ENCODE data around the gene GGTA1.

DNA sequence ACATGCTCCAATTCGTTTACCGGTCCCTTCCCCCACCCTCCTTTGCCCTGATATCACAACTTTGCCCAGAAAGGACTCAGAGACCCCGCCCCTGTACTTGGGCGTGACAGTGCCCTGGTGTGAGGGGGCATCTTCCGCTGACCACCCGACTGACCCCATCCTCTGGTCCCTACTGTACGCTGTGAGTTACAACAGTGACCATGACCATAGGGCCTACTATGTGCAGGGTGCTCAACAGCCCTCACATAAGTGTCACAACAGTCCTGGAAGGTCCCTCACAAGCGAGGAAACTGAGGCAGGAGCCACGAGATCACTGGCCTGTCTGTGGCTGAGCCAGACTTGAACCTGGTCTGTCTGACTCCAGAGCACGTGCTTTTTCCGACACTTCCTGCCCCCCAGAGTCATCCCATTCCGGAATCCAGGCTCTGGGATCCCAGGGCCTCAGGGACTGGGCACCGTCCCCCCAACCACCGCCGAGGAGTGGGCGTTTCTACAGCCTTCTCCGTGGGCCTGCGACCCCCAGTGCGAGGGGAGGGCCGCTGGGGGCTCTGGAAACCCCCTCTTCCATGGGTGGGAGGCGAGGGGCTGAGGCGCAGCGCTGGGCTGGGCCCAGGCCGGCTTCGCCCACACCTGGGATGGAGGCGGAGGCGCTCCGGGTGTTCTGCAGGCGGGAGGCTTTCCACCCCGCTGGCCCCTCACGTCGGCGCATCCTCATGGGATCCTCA lies 45.7 kb upstream of the GGTA1 start:
- TF ChIP-seq EZH2 (IDR thresholded peaks at IDR 0.05; ENCODE audit: low read depth, unreplicated experiment) (no peak), POLR2AphosphoS5 (IDR thresholded peaks at IDR 0.05; ENCODE audit: low read depth) (no peak), STAT1 (IDR thresholded peaks at IDR 0.05; ENCODE audit: unreplicated experiment) (no peak), CREB1 (CRISPR knock-in tag; IDR thresholded peaks at IDR 0.05; ENCODE audit: low read depth) (no peak), ZNF331 (CRISPR knock-in tag; IDR thresholded peaks at IDR 0.05; ENCODE audit: low read depth) (no peak), EZH2phosphoT487 (IDR thresholded peaks at IDR 0.05; ENCODE audit: unreplicated experiment) (no peak), JUNB (IDR thresholded peaks at IDR 0.05; ENCODE audit: unreplicated experiment) (no peak), ZNF114 (CRISPR knock-in tag; IDR thresholded peaks at IDR 0.05) (no peak), NANOG (IDR thresholded peaks at IDR 0.05; ENCODE audit: borderline replicate concordance) (no peak)
- TF ChIP-seq, protein P1, sequence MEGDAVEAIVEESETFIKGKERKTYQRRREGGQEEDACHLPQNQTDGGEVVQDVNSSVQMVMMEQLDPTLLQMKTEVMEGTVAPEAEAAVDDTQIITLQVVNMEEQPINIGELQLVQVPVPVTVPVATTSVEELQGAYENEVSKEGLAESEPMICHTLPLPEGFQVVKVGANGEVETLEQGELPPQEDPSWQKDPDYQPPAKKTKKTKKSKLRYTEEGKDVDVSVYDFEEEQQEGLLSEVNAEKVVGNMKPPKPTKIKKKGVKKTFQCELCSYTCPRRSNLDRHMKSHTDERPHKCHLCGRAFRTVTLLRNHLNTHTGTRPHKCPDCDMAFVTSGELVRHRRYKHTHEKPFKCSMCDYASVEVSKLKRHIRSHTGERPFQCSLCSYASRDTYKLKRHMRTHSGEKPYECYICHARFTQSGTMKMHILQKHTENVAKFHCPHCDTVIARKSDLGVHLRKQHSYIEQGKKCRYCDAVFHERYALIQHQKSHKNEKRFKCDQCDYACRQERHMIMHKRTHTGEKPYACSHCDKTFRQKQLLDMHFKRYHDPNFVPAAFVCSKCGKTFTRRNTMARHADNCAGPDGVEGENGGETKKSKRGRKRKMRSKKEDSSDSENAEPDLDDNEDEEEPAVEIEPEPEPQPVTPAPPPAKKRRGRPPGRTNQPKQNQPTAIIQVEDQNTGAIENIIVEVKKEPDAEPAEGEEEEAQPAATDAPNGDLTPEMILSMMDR (conservative IDR thresholded peaks at IDR 0.05; ENCODE audit: low read depth in 2 of 2), result no peak
- TF ChIP-seq, protein P2, sequence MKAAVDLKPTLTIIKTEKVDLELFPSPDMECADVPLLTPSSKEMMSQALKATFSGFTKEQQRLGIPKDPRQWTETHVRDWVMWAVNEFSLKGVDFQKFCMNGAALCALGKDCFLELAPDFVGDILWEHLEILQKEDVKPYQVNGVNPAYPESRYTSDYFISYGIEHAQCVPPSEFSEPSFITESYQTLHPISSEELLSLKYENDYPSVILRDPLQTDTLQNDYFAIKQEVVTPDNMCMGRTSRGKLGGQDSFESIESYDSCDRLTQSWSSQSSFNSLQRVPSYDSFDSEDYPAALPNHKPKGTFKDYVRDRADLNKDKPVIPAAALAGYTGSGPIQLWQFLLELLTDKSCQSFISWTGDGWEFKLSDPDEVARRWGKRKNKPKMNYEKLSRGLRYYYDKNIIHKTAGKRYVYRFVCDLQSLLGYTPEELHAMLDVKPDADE (IDR thresholded peaks at IDR 0.05), result no peak
- TF ChIP-seq, protein P3, sequence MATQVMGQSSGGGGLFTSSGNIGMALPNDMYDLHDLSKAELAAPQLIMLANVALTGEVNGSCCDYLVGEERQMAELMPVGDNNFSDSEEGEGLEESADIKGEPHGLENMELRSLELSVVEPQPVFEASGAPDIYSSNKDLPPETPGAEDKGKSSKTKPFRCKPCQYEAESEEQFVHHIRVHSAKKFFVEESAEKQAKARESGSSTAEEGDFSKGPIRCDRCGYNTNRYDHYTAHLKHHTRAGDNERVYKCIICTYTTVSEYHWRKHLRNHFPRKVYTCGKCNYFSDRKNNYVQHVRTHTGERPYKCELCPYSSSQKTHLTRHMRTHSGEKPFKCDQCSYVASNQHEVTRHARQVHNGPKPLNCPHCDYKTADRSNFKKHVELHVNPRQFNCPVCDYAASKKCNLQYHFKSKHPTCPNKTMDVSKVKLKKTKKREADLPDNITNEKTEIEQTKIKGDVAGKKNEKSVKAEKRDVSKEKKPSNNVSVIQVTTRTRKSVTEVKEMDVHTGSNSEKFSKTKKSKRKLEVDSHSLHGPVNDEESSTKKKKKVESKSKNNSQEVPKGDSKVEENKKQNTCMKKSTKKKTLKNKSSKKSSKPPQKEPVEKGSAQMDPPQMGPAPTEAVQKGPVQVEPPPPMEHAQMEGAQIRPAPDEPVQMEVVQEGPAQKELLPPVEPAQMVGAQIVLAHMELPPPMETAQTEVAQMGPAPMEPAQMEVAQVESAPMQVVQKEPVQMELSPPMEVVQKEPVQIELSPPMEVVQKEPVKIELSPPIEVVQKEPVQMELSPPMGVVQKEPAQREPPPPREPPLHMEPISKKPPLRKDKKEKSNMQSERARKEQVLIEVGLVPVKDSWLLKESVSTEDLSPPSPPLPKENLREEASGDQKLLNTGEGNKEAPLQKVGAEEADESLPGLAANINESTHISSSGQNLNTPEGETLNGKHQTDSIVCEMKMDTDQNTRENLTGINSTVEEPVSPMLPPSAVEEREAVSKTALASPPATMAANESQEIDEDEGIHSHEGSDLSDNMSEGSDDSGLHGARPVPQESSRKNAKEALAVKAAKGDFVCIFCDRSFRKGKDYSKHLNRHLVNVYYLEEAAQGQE (IDR thresholded peaks at IDR 0.05; ENCODE audit: unreplicated experiment), result no peak

Data from GM23338 (cell line).